NCI-H2171 treated with DMSO at 0.1 percent for 48 hours (cell line): ENCODE results near the gene BABAM2.

ENCODE experiments used
- DNase-seq: peaks from one replicate; lab custom pipeline; 2025; lab: John Stamatoyannopoulos, UW

The BABAM2 gene

DNA sequence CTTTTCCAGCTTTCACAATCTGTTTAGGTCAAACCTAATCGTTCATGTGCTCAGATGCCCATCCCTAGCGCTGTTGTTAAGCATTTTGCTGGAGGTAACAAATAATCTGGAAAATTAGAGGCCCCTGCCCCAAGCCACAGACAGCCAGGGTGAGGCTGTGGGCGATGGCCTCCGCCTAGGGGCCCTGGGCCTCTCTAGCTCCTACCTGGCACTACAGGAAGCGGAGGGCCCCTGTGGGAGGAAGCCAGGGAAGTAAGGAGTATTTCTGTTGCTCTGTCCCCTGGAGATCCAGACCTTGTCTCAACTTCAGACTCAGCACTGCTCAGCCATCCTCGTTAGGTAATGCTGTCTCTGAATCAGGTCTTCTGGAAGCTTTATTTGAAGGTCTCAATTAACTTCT, 489.7 kb downstream of the BABAM2 start:
- DNase-seq, result no peak

DNA sequence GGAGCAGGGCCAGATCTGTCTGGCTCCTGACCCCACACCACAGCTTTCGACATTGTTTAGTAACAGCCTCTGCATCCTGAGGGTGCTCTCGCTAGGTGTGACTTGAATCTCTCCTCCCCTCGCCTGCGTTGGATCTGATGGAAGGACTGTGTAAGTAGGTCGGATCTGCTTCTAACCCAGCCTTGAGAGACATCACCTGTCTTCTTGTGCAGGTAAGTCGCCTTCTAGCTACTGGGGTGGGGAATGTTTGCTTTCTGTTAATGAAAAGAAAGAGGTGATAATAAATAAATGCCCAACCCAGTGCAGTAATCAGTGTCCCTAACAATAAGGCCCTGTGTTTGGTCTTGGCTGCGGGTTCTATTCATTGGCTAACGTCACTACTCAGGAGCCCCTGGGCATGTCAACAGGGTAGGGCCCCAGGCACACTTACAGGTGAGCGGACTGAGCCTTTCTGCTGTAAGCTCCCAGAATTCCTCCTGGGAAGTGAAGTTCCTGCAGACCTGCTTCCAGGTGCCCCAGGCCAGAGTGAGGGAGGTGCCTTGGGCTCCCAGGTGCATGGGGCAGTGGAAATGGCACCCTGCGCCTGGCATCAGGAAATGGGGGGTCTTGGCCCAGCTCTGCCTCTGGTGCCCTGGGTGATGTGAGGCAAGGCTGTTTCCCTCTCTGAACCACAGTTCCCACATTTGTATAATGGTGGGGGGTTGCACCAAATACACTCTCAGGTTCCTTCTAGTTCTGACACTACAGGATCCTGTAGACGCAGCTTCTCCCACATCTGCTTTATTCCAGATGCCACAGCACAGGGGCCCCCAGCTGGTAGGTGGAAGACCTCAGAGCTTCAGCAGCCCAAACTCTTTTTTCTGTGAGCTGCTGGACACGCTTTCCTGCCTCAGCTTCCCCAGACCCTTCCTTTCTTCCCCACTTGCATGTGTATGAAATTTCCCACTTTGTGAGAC, 491.0 kb downstream of the BABAM2 start:
- no peak for DNase-seq

DNA sequence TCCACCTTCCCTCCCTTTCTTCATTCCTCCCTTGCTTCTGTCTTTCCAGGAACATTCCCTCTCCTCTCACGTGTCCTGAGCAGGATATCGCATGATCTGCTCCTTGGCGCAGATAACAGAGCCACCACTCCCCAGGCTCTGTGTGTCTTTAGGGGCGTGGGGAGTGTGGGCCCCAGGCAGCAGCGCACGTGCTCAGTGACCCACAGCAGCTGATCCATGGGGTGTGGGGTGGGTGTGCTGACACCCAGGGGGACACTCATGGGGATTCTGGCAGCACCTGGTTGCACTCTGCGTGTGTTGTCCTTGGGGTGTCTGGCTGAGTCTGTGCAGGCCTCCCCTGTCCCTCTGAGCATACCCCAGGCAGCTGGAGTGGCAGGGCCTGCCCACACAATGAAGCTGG, 492.2 kb downstream of the BABAM2 start:
- DNase-seq, result no peak

GRCh38 chr2:28387082-28387960, 496.8 kb downstream of the BABAM2 start:
- DNase-seq, result no peak
